ENCODE results near the gene TARBP1.

- no peak for TF ChIP-seq CTCF (conservative IDR thresholded peaks at IDR 0.05; ENCODE audit: low read length)
- TF ChIP-seq EZH2phosphoT487 (IDR thresholded peaks at IDR 0.05; ENCODE audit: borderline replicate concordance, low read depth, low read length) = no peak
Measured at GRCh38 chr1:234520908-234521817, 42.2 kb upstream of the TARBP1 start.

All from OCI-LY7 (cell line).